Large intestine (tissue), 12 donors: ENCODE measurements around the gene CASTOR1. TPM values are rescaled to one million over a fixed set of nuclear protein-coding genes. Genes with fewer than 3 reads are reported as not detected.
A peak's percentile ranks its signal among the peaks of the same experiment; 100 is the strongest.
"Not testable (repeated sequence)": the region's sequence is repeated elsewhere in the genome, so short reads cannot be mapped to it uniquely, and the experiment has no call there.

Source experiments
- DNase-seq, 2 donors: peaks; one replicate each; pipeline versions ENCODE4 v3.0.0 to v3.0.0-alpha.2; 2013
- H3K27ac ChIP-seq: one replicate; pipeline ENCODE4 v1.5.1; 2013; ENCODE audit warnings: low read length
- H3K27me3 ChIP-seq: 2 replicates; pipeline ENCODE4 v1.6.1; 2013; ENCODE audit warnings: low read length; ENCODE audit not compliant: control insufficient read depth, insufficient read depth
- H3K36me3 ChIP-seq: 2 replicates; pipeline ENCODE4 v1.6.1; 2013; ENCODE audit warnings: low read length; ENCODE audit not compliant: control insufficient read depth, insufficient read depth
- H3K4me1 ChIP-seq: one replicate; pipeline ENCODE4 v1.6.1; 2013; ENCODE audit warnings: low read length; ENCODE audit not compliant: control insufficient read depth, insufficient read depth
- H3K4me3 ChIP-seq: one replicate; pipeline ENCODE4 v1.5.1; 2013; ENCODE audit warnings: low read length
- H3K9me3 ChIP-seq: one replicate; pipeline ENCODE4 v1.6.1; 2013; ENCODE audit warnings: mild to moderate bottlenecking, low read depth, low read length, moderate library complexity; ENCODE audit not compliant: control insufficient read depth
- WGBS: methylation state at CpG from one replicate; pipeline ENCODE4 v1.1.5; 2013; ENCODE audit warnings: low lambda C conversion rate; ENCODE audit not compliant: insufficient coverage; 5-methylcytosine and 5-hydroxymethylcytosine counted together
- long read RNA-seq, 11 donors: transcript quantifications; one replicate each; lab custom pipeline, GENCODE V29; 2026
- polyA plus RNA-seq: library from polyadenylated mRNA; unstranded; fragments of 120-200 nt; gene quantifications from one replicate; pipeline ENCODE4 v1.2.1, GENCODE V29; 2013

Gene CASTOR1
- polyA plus RNA-seq, result 7.0 TPM
- long read RNA-seq, donor 1, partial matches to known transcripts, result 0 of 3 reads
- long read RNA-seq, donor 1, other reads (novel, unspliced or antisense), result 0 of 3 reads
- long read RNA-seq, donor 2, partial matches to known transcripts, result 0 of 3 reads
- long read RNA-seq, donor 2, other reads (novel, unspliced or antisense), result 0 of 3 reads
- long read RNA-seq, donor 3, partial matches to known transcripts, result 0 of 3 reads
- long read RNA-seq, donor 3, other reads (novel, unspliced or antisense), result 0 of 3 reads
- long read RNA-seq, donor 4, partial matches to known transcripts, result 0 of 1 reads
- long read RNA-seq, donor 4, other reads (novel, unspliced or antisense), result 0 of 1 reads
- long read RNA-seq, donor 5, partial matches to known transcripts, result 0 of 5 reads
- long read RNA-seq, donor 5, other reads (novel, unspliced or antisense), result 0 of 5 reads
- long read RNA-seq, donor 6, partial matches to known transcripts, result 0 of 2 reads
- long read RNA-seq, donor 6, other reads (novel, unspliced or antisense), result 0 of 2 reads
- long read RNA-seq, donor 7, partial matches to known transcripts, result 0 of 1 reads
- long read RNA-seq, donor 7, other reads (novel, unspliced or antisense), result 0 of 1 reads
- long read RNA-seq, donor 8, partial matches to known transcripts, result 0 of 2 reads
- long read RNA-seq, donor 8, other reads (novel, unspliced or antisense), result 0 of 2 reads
- long read RNA-seq, donor 9, partial matches to known transcripts, result 0 of 1 reads
- long read RNA-seq, donor 9, other reads (novel, unspliced or antisense), result 0 of 1 reads
- long read RNA-seq, donor 10, partial matches to known transcripts, result 0 of 2 reads
- long read RNA-seq, donor 10, other reads (novel, unspliced or antisense), result 0 of 2 reads
- long read RNA-seq, donor 11, partial matches to known transcripts, result 0 of 2 reads
- long read RNA-seq, donor 11, other reads (novel, unspliced or antisense), result 0 of 2 reads

DNA sequence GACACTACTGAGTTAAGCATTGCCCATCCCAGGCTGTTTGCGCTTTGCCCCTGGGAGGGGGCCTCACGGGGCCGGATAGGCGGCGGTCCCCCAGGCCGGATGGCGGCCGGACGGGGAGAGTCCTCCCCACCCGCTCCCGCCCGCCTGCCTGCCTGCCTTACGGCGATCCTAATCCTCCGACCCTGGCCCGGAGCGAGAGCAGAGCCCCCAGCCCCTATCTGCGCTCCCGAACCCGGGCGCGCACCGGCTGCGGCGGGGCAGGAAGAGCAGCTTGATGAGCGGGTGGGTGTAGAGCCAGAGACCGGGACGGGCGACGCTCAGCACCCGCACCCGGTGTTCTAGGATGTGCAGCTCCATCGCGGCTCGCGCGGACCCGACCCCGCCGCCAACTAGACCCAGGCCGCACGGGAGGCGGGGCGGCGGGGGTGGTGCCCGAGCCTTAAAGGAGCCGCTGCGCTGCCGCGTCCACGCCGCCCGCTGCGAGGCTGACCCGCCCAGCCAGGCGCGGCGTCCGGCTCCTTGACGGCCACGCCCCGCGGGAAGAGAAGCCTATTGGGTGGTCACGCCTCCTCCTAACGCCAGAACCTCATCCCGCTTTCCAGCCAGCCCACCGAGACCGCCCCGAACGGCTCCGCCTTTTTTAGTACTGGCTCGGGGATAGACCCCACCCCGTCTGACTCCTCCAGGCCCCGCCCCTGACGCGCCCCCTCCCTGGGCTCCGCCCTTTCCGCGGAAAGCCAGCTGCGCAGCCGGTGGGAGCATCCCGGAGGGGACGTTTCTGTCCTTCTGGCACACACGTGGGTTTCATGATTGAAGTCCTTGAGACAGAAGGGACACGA is at the start of gene CASTOR1:
CASTOR1 (minus strand) TSS at position 365 of the 839 bp plus-strand sequence; CDS start at position 357, 8 bp downstream.
- H3K36me3 ChIP-seq, result peaks cover 32% of the 10 kb centered on the region
- peak within 1 kb of the TSS; percentile 77 for H3K4me3 ChIP-seq
- WGBS, result no CpG with 5 or more reads among the region's 85 CpGs
- no peaks in the 10 kb centered on the region for H3K27me3 ChIP-seq
- DNase-seq, result peak; percentile 98
- peaks cover 40% of the 10 kb centered on the region for H3K4me1 ChIP-seq
- H3K9me3 ChIP-seq, result no peaks in the 10 kb centered on the region
- H3K27ac ChIP-seq, result peak within 1 kb of the TSS; percentile 59

DNA sequence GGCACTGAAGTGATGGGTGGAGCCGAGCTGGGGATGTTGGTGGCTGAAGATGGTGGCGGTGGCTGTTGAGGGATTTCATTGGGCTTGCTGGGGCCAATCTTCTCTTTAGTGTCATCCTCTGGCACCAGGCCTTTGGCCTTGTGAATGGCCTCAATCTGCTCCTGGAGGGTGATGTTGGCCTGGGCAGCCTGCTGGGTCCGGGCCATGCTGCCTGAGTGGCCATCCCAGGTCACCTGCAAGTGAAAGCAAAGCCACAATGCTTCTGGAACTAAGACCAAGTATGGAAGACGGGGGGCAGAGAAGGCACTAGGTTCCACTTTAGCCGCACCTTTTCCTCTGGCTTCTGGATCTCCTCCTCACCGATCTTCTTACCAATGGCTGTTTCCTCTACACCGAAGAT is 49.5 kb upstream of the CASTOR1 start:
- H3K4me1 ChIP-seq, result no peaks in the 10 kb centered on the region
- H3K27me3 ChIP-seq, result no peaks in the 10 kb centered on the region
- WGBS, result no CpG with 5 or more reads among the region's 7 CpGs
- no peak overlapping the region for H3K27ac ChIP-seq
- peaks cover 98% of the 10 kb centered on the region for H3K36me3 ChIP-seq
- H3K4me3 ChIP-seq, result no peak overlapping the region
- no peaks in the 10 kb centered on the region for H3K9me3 ChIP-seq
- no peak for DNase-seq

GRCh38 chr22:30338341-30338740 is 49.0 kb upstream of the CASTOR1 start:
- not testable (repeated sequence) for DNase-seq, H3K27ac ChIP-seq, H3K27me3 ChIP-seq, H3K4me3 ChIP-seq, H3K4me1 ChIP-seq, H3K9me3 ChIP-seq
- H3K36me3 ChIP-seq, result peaks cover 98% of the 10 kb centered on the region
- WGBS, result no CpG with 5 or more reads among the region's 9 CpGs

DNA sequence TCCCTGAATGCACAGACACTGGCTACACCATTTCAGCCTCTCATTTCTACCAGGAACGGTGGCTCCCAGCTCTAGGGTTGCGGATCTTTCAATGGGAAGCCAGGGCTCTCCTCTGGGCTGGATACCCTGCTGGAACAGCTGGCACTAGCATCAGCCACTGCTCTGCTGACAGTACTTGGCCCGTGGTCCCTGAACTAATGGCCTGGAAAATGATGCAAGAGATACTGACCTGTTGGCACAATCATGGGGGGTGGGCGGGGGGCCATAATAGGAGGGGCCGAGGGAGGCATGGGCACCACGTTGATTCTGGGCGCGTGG is 48.1 kb upstream of the CASTOR1 start:
- Histone ChIP-seq H3K4me3 (no peak overlapping the region), H3K4me1 (no peaks in the 10 kb centered on the region), H3K27ac (no peak overlapping the region), H3K9me3 (no peaks in the 10 kb centered on the region), H3K36me3 (peaks cover 98% of the 10 kb centered on the region), H3K27me3 (no peaks in the 10 kb centered on the region)
- no CpG with 5 or more reads among the region's 8 CpGs for WGBS
- no peak for DNase-seq

GRCh38 chr22:30336752-30337460 is 47.6 kb upstream of the CASTOR1 start:
- peaks cover 93% of the 10 kb centered on the region for H3K36me3 ChIP-seq
- no peak overlapping the region for H3K27ac ChIP-seq
- no peaks in the 10 kb centered on the region for H3K9me3 ChIP-seq
- no peaks in the 10 kb centered on the region for H3K27me3 ChIP-seq
- no peaks in the 10 kb centered on the region for H3K4me1 ChIP-seq
- H3K4me3 ChIP-seq, result no peak overlapping the region
- DNase-seq, result no peak
- WGBS, result no CpG with 5 or more reads among the region's 4 CpGs

DNA sequence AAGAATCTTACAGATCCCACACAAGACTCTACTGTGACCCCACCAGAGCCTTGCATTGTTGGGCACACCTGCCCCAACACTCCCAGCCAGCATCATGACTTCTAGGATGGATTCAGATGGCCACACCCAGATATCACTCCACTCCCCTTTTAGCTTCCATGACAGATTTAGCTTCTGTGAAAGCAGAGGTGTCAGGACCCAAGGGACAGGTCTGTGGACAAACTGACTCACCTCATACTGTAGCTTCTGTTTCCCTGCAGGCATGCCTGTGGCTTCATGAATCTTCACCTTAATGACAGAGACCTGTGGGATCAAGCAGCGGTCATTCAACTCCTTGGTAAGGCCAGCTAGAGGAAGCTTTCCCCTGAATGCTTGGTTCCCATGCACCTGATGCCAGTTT is 45.9 kb upstream of the CASTOR1 start:
- Histone ChIP-seq H3K4me1 (no peaks in the 10 kb centered on the region), H3K9me3 (no peaks in the 10 kb centered on the region), H3K27ac (no peak overlapping the region), H3K36me3 (peaks cover 84% of the 10 kb centered on the region), H3K27me3 (no peaks in the 10 kb centered on the region), H3K4me3 (no peak overlapping the region)
- WGBS, result no CpG with 5 or more reads among the region's 1 CpG
- DNase-seq, result no peak

GRCh38 chr22:30334646-30335045 is 45.3 kb upstream of the CASTOR1 start:
- Histone ChIP-seq H3K4me3 (no peak overlapping the region), H3K9me3 (no peaks in the 10 kb centered on the region), H3K27ac (no peak overlapping the region), H3K4me1 (no peaks in the 10 kb centered on the region), H3K36me3 (peaks cover 80% of the 10 kb centered on the region), H3K27me3 (no peaks in the 10 kb centered on the region)
- no peak for DNase-seq
- no CpG with 5 or more reads among the region's 4 CpGs for WGBS

GRCh38 chr22:30333707-30334087 is 44.4 kb upstream of the CASTOR1 start:
- Histone ChIP-seq H3K27ac (no peak overlapping the region), H3K27me3 (no peaks in the 10 kb centered on the region), H3K4me3 (no peak overlapping the region), H3K36me3 (peaks cover 72% of the 10 kb centered on the region), H3K9me3 (no peaks in the 10 kb centered on the region), H3K4me1 (no peaks in the 10 kb centered on the region)
- 100% methylated on average over 1 of the region's 3 CpGs for WGBS
- DNase-seq, result no peak

- no CpG with 5 or more reads among the region's 2 CpGs for WGBS
- H3K4me3 ChIP-seq, result no peak overlapping the region
- H3K27ac ChIP-seq, result no peak overlapping the region
- H3K27me3 ChIP-seq, result no peaks in the 10 kb centered on the region
- DNase-seq, result peak in 1 of 2 donors; percentile 26
- peaks cover 68% of the 10 kb centered on the region for H3K36me3 ChIP-seq
- H3K9me3 ChIP-seq, result no peaks in the 10 kb centered on the region
- H3K4me1 ChIP-seq, result peaks cover 3% of the 10 kb centered on the region
Observed at GRCh38 chr22:30332994-30333706, 43.8 kb upstream of the CASTOR1 start.
